GM12865 (cell line): ENCODE measurements around the gene ASIC3.

Experiments
- DNase-seq: peaks from one replicate; pipeline ENCODE4 v3.0.0; 2010; ENCODE audit warnings: low read depth
- H3K4me3 ChIP-seq: 2 replicates; pipeline ENCODE4 v1.5.1; 2011; ENCODE audit warnings: mild to moderate bottlenecking, low read depth, low read length, control low read depth
- TF ChIP-seq, protein P1 (sequence below): IDR thresholded peaks from 2 replicates; pipeline ENCODE4 v1.5.1; 2011; ENCODE audit warnings: low read length, control low read depth, low read depth, inconsistent platforms; ENCODE audit not compliant: insufficient read depth; ENCODE audit errors: missing control alignments

The ASIC3 gene

GRCh38 chr7:151017953-151018420, 30.3 kb upstream of the ASIC3 start:
- TF ChIP-seq, protein P1, sequence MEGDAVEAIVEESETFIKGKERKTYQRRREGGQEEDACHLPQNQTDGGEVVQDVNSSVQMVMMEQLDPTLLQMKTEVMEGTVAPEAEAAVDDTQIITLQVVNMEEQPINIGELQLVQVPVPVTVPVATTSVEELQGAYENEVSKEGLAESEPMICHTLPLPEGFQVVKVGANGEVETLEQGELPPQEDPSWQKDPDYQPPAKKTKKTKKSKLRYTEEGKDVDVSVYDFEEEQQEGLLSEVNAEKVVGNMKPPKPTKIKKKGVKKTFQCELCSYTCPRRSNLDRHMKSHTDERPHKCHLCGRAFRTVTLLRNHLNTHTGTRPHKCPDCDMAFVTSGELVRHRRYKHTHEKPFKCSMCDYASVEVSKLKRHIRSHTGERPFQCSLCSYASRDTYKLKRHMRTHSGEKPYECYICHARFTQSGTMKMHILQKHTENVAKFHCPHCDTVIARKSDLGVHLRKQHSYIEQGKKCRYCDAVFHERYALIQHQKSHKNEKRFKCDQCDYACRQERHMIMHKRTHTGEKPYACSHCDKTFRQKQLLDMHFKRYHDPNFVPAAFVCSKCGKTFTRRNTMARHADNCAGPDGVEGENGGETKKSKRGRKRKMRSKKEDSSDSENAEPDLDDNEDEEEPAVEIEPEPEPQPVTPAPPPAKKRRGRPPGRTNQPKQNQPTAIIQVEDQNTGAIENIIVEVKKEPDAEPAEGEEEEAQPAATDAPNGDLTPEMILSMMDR = peak; percentile 92
- no peak overlapping the region for H3K4me3 ChIP-seq
- DNase-seq = peak; percentile 51

DNA sequence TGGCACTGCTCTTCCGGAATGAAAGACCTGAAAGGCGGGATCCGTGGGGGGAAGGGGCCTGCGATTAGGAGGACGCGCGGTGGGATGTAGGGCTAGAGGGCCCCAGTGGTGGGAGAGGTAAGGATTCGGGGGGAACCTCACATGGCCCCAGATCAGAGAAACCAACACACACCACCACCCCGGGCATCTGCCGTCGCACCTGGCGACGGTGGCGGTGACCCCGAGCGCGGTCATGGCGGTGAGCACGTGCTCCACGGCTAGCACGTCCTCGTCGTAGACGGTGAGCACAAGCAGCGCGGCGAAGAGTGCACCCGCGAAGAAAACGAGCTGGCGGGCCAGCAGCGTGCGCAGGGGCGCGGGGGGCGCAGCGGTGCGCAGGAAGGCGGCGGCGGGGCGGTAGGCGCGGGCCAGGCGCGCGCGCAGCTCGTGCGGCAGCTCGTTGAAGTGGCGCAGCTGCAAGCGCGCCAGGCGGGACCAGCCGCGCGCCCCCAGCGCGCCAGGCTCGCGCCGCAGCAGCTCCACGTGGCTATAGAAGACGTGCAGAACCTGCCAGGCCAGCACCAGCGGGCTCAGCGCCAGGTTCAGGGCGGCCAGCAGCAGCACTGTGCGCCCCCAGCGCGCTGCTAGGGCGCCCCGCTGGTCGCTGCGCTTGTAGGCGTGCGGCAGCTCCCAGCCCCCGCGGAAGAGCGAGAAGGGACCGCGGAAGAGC, 29.8 kb upstream of the ASIC3 start:
- no peak overlapping the region for H3K4me3 ChIP-seq
- TF ChIP-seq, protein P1 = no peak

GRCh38 chr7:151019130-151019447, 29.2 kb upstream of the ASIC3 start:
- no peak overlapping the region for H3K4me3 ChIP-seq
- TF ChIP-seq, protein P1 = no peak
- no peak for DNase-seq

More for the DNA sequence above, 29.8 kb upstream of the ASIC3 start:
- no peak for DNase-seq

DNA sequence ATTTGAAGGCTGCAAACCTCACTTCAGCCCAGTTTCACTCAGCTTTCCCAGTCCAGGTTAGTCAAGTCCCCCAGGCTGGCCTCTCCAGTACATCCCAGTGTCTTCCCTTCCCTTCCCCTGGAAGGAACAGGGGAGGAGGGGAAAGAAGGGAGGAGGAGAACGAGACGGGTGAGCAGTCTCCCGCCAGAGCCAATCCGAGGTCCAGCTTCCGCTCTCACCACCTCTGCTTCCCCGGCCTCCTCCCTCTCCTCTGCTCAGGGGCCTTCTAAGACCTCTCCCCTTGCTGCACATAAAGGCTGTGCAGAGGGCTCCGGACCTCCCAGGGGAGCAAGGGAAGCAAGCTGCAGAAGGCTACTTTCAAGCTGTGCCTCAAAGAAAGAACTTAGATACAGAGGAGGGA, 28.1 kb upstream of the ASIC3 start:
- DNase-seq = no peak
- TF ChIP-seq, protein P1 = no peak
- H3K4me3 ChIP-seq = no peak overlapping the region

DNA sequence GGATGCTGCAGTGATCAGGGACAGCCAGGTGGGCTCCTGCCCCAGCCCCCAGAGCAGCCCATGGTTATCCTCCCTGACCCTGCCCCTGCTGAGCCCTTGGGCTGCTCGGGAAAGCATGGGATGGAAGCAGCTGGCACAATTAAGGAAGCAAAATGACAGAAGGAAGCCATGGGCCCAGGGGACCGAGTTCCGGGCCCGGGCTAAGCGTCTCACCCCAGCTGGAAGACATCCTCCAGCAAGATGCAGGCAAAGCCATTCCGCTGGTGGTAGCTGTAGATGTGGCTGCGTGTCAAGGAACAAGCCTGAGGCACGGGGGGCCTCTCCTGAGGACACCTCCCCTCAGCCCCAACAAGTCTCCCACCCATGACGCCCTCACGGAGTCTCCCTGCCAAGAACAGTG, 25.1 kb upstream of the ASIC3 start:
- DNase-seq = no peak
- TF ChIP-seq, protein P1 = no peak
- no peak overlapping the region for H3K4me3 ChIP-seq

DNA sequence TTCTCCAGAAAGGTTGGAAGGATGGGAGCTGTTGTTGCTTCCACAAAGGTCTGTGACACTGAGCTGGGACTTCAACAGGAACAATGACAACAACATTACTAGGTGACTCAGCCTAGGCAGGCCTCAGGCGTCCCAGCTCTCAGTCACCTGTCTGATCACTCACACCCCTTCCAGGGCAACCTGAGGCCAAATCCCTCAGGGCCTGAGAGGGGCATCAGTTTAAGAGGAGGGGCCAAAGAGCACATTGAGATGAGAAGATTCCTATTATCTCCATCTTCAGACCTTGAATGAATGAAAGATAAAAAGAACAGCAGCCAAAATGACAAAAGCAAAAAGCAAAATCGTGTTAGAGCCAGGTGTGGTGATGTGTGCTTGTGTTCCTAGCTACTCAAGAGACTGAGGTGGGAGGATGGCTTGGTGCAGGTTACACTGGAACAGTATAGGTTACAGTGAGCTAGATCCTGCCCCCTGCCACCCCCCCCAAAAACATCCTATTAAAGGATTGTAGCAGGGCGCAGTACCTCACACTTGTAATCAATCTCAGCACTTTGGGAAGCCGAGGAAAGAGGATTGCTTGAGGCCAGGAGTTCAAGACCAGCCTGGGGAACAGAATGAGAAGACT, 23.8 kb upstream of the ASIC3 start, which contains the start of gene ATG9B:
Gene ATG9B (minus strand): TSS at position 60 of the 622 bp plus-strand sequence. CDS start 71 bp downstream, outside the sequence.
- no peak for DNase-seq
- no peak within 1 kb of the TSS for H3K4me3 ChIP-seq

More for the DNA sequence above, 23.8 kb upstream of the ASIC3 start, which contains the start of gene ATG9B:
- TF ChIP-seq, protein P1 = no peak
